ENCODE data around the gene ARHGAP10. TPM values are rescaled to one million over a fixed set of nuclear protein-coding genes. Genes with fewer than 3 reads are reported as not detected.

Gene ARHGAP10
- polyA plus RNA-seq, 1 experiment = 31.1 TPM

DNA sequence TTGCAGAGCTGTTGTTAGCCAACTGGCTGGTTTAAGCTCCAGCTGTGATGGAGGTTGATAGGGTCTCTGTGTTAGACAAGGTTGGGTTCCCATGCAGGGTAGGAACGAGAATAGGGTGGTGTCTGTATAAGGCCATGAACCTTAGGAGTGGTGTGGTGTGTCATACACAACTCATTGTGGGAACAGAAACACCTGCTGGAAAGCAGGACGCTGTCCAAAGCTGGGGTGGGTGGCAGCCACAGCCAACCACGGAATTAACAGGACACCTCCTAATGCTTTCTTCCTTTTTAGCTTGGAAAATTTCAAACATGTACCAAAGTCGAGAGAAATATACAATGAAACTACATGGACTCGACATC is 94.4 kb downstream of the ARHGAP10 start:
- CTCF ChIA-PET = no interaction called here
- Histone ChIP-seq H3K27me3 (ENCODE audit: control insufficient read depth, insufficient read depth, low read length) (no peaks in the 10 kb centered on the region), H3K27ac (ENCODE audit: low read depth, low read length) (no peak overlapping the region), H3K4me3 (ENCODE audit: low read depth, low read length) (no peak overlapping the region), H3K9me3 (ENCODE audit: control insufficient read depth, insufficient read depth, low read length) (no peaks in the 10 kb centered on the region)
- TF ChIP-seq, protein P1, sequence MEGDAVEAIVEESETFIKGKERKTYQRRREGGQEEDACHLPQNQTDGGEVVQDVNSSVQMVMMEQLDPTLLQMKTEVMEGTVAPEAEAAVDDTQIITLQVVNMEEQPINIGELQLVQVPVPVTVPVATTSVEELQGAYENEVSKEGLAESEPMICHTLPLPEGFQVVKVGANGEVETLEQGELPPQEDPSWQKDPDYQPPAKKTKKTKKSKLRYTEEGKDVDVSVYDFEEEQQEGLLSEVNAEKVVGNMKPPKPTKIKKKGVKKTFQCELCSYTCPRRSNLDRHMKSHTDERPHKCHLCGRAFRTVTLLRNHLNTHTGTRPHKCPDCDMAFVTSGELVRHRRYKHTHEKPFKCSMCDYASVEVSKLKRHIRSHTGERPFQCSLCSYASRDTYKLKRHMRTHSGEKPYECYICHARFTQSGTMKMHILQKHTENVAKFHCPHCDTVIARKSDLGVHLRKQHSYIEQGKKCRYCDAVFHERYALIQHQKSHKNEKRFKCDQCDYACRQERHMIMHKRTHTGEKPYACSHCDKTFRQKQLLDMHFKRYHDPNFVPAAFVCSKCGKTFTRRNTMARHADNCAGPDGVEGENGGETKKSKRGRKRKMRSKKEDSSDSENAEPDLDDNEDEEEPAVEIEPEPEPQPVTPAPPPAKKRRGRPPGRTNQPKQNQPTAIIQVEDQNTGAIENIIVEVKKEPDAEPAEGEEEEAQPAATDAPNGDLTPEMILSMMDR (IDR thresholded peaks at IDR 0.05; ENCODE audit: low read depth, low read length) = no peak
- POLR2A ChIA-PET = no interaction called here
- no peak for DNase-seq (ENCODE audit: low read depth, low spot score)

- Histone ChIP-seq H3K4me3 (ENCODE audit: low read depth, low read length) (no peak overlapping the region), H3K27ac (ENCODE audit: low read depth, low read length) (no peak overlapping the region), H3K9me3 (ENCODE audit: control insufficient read depth, insufficient read depth, low read length) (peaks cover 3% of the 10 kb centered on the region; the same call in 1 of the 2 replicates), H3K27me3 (ENCODE audit: control insufficient read depth, insufficient read depth, low read length) (no peaks in the 10 kb centered on the region)
- TF ChIP-seq, protein P1 (IDR thresholded peaks at IDR 0.05; ENCODE audit: low read depth, low read length) = no peak
- no peak for DNase-seq (ENCODE audit: low read depth, low spot score)
- POLR2A ChIA-PET = interaction anchor here (0.7 kb wide), 1 partner anchor 36 kb away, joined by 4 read pairs; no protein-coding TSS in a partner anchor
- CTCF ChIA-PET = interaction anchor here (0.6 to 0.7 kb wide), 2 partner anchors 39 to 554 kb away, joined by 3 to 4 read pairs; no protein-coding TSS in a partner anchor
Observed at GRCh38 chr4:147828331-147828905, 96.5 kb downstream of the ARHGAP10 start.

DNA sequence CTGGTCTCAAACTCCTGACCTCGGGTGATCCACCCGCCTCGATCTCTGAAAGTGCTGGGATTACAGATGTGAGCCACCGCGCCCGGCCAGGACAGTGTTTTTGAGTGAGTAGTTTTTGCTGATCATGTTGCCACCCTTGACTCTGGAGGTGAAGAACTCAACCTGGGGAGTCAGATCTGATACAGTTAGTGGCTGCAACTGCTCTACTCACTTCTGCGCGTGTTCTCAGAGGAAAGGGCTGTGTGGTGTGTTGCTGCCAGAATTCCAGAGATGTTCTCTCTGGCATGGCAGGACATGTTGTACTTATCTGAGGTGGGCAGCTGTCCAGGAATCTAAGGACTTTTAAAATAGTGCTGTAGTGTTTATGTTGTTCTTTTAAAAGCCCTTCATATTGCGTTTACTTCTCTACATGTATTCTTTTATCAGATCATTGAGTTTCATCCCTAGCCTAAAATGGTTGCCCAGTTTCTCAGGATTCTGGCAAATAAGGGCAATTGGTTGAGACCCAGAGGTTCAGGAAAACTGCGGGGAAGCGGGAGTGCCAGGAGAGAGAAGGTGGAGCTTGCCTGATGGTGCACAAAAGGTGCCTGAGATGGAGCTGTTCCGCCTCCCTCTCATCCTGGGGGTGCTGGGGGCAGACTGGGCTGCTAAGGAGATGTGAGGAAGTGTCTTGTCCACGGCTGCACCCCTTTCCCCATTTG is 97.7 kb downstream of the ARHGAP10 start:
- no peak for DNase-seq (ENCODE audit: low read depth, low spot score)
- Histone ChIP-seq H3K9me3 (ENCODE audit: control insufficient read depth, insufficient read depth, low read length) (peaks cover 3% of the 10 kb centered on the region; the same call in 1 of the 2 replicates), H3K27ac (ENCODE audit: low read depth, low read length) (no peak overlapping the region), H3K27me3 (ENCODE audit: control insufficient read depth, insufficient read depth, low read length) (no peaks in the 10 kb centered on the region), H3K4me3 (ENCODE audit: low read depth, low read length) (no peak overlapping the region)
- POLR2A ChIA-PET = interaction anchor here (0.7 to 2.4 kb wide), 2 partner anchors 35 to 97 kb away, joined by 4 to 8 read pairs; partner anchors contain the start of gene ARHGAP10
- CTCF ChIA-PET = no interaction called here
- TF ChIP-seq, protein P1 (IDR thresholded peaks at IDR 0.05; ENCODE audit: low read depth, low read length) = no peak

DNA sequence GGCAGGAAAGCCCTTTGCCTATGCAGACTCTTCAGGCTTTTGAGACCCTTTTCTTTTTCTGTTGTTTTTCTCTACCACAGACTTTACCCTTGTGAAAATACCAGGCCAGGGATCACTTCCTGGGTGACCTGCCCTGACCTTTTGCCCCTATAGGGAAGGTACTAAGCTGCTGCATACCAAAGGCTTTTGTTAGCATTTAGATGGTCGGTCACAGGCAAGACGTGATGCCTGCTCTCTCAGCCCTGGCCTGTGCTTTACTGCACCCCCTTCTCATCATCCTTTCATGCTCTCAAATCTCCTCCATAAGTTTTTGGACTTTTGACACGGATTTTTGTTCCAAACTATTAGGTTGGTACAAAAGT is 98.2 kb downstream of the ARHGAP10 start:
- Histone ChIP-seq H3K4me3 (ENCODE audit: low read depth, low read length) (no peak overlapping the region), H3K27ac (ENCODE audit: low read depth, low read length) (no peak overlapping the region), H3K9me3 (ENCODE audit: control insufficient read depth, insufficient read depth, low read length) (peaks cover 3% of the 10 kb centered on the region; the same call in 1 of the 2 replicates), H3K27me3 (ENCODE audit: control insufficient read depth, insufficient read depth, low read length) (no peaks in the 10 kb centered on the region)
- TF ChIP-seq, protein P1 (IDR thresholded peaks at IDR 0.05; ENCODE audit: low read depth, low read length) = no peak
- ChIA-PET POLR2A (interaction anchor here (2.4 kb wide), 1 partner anchor 98 kb away, joined by 8 read pairs; the partner anchor contains the start of gene ARHGAP10), CTCF (no interaction called here)
- DNase-seq (ENCODE audit: low read depth, low spot score) = no peak

GRCh38 chr4:147830987-147831386 is 99.1 kb downstream of the ARHGAP10 start:
- TF ChIP-seq, protein P1 (IDR thresholded peaks at IDR 0.05; ENCODE audit: low read depth, low read length) = no peak
- Histone ChIP-seq H3K9me3 (ENCODE audit: control insufficient read depth, insufficient read depth, low read length) (peaks cover 3% of the 10 kb centered on the region; the same call in 1 of the 2 replicates), H3K27ac (ENCODE audit: low read depth, low read length) (no peak overlapping the region), H3K27me3 (ENCODE audit: control insufficient read depth, insufficient read depth, low read length) (no peaks in the 10 kb centered on the region), H3K4me3 (ENCODE audit: low read depth, low read length) (no peak overlapping the region)
- POLR2A ChIA-PET = interaction anchor here (2.4 kb wide), 1 partner anchor 99 kb away, joined by 8 read pairs; the partner anchor contains the start of gene ARHGAP10
- CTCF ChIA-PET = interaction anchor here (1.2 kb wide), 1 partner anchor 36 kb away, joined by 9 read pairs; no protein-coding TSS in a partner anchor
- no peak for DNase-seq (ENCODE audit: low read depth, low spot score)
